ENCODE measurements around the gene LINC00305. TPM values are rescaled to one million over a fixed set of nuclear protein-coding genes. Genes with fewer than 3 reads are reported as not detected.

The LINC00305 gene
- total and polyA plus RNA-seq, 2 of the 8 experiments (the other 6 are each of a cell fraction or from before 2014, with no cell fraction given): not detected

- peaks cover 0 to 9% (median 2%) of the 10 kb centered on the region in 4 experiments; a peak in 3 of 7 replicates for H3K4me1 ChIP-seq (replicated peaks in 1 of 4; ENCODE audit: control insufficient read depth in 3 of 4, insufficient read depth in 4 of 4, low read length in 3 of 4)
- 92% methylated on average over 3 of the region's 3 CpGs; no CpG with 5 or more reads in 1 of the 2 experiments for WGBS, 2 experiments (ENCODE audit: extremely low coverage in 1 of 2, insufficient coverage in 1 of 2, insufficient read length in 1 of 2, insufficient replicate concordance in 2 of 2, low coverage in 1 of 2, low lambda C conversion rate in 2 of 2, missing lambda C conversion rate in 1 of 2)
- no peak overlapping the region for H3K18ac ChIP-seq (ENCODE audit: extremely low read depth, low read length)
- no peaks in the 10 kb centered on the region for H4K20me1 ChIP-seq (replicated peaks in 1 of 2; ENCODE audit: control insufficient read depth in 1 of 2, insufficient read depth in 2 of 2, low read length in 2 of 2)
- H2BK15ac ChIP-seq (ENCODE audit: low read length): no peak overlapping the region
- no peak overlapping the region for H2AFZ ChIP-seq (ENCODE audit: low read length)
- no peak overlapping the region for H3K56ac ChIP-seq (replicated peaks; ENCODE audit: insufficient read length, low read depth, low read length)
- no peak overlapping the region for H2BK12ac ChIP-seq (ENCODE audit: low read depth, low read length)
- H3K4ac ChIP-seq (replicated peaks; ENCODE audit: insufficient read length, low read depth, low read length): no peak overlapping the region
- no peak overlapping the region for H3K4me2 ChIP-seq (ENCODE audit: insufficient read depth in 1 of 2, low read depth in 2 of 2, low read length in 2 of 2)
- FAIRE-seq (no peak), DNase-seq (ENCODE audit: low read depth in 1 of 2, low spot score in 2 of 2) (no peak)
- H3K9me3 ChIP-seq (ENCODE audit: insufficient read depth in 2 of 2, low read depth in 1 of 2, low read length in 1 of 2): no peaks in the 10 kb centered on the region
- ChIA-PET POLR2A (ENCODE audit: partially characterized antibody) (no interaction called here), CTCF (ENCODE audit: partially characterized antibody) (no interaction called here)
- H3K23ac ChIP-seq (ENCODE audit: insufficient read length): no peak overlapping the region
- H3K23me2 ChIP-seq (ENCODE audit: low read depth, low read length): no peaks in the 10 kb centered on the region
- no peak overlapping the region for H3K4me3 ChIP-seq (ENCODE audit: extremely low read depth in 1 of 4, insufficient read depth in 2 of 4, low read depth in 3 of 4, low read length in 4 of 4)
- no peak overlapping the region for H2BK5ac ChIP-seq (ENCODE audit: low read depth, low read length)
- no peak for TF ChIP-seq RBBP5 (IDR thresholded peaks at IDR 0.05; ENCODE audit: borderline replicate concordance, low read depth, low read length)
- no peak for TF ChIP-seq CHD1 (IDR thresholded peaks at IDR 0.05; ENCODE audit: low read depth, low read length)
- TF ChIP-seq TAF7 (optimal IDR thresholded peaks at IDR 0.05; ENCODE audit: borderline replicate concordance, low read depth, low read length): no peak
- TF ChIP-seq SP1 (IDR thresholded peaks at IDR 0.05; ENCODE audit: low read depth, low read length): no peak
- TF ChIP-seq PHF8 (conservative IDR thresholded peaks at IDR 0.05; ENCODE audit: low read depth, low read length): no peak
- no peak for TF ChIP-seq EP300 (IDR thresholded peaks at IDR 0.05; ENCODE audit: borderline replicate concordance in 1 of 2, low read depth in 2 of 2, low read length in 2 of 2)
- no peak for TF ChIP-seq BRCA1 (IDR thresholded peaks at IDR 0.05; ENCODE audit: low read depth, low read length)
- TF ChIP-seq SP2 (IDR thresholded peaks at IDR 0.05; ENCODE audit: low read length): no peak
- TF ChIP-seq SUZ12 (IDR thresholded peaks at IDR 0.05; ENCODE audit: low read length): no peak
- TF ChIP-seq RNF2 (IDR thresholded peaks at IDR 0.05; ENCODE audit: borderline replicate concordance, low read depth, low read length, missing control alignments, poor library complexity, severe bottlenecking): no peak
- TF ChIP-seq BACH1 (IDR thresholded peaks at IDR 0.05; ENCODE audit: low read length): no peak
- TF ChIP-seq HDAC6 (IDR thresholded peaks at IDR 0.05; ENCODE audit: low read depth, low read length): no peak
- TF ChIP-seq KDM5A (IDR thresholded peaks at IDR 0.05; ENCODE audit: low read length): no peak
- no peak for TF ChIP-seq CHD2 (IDR thresholded peaks at IDR 0.05; ENCODE audit: low read length)
- TF ChIP-seq TBP (IDR thresholded peaks at IDR 0.05; ENCODE audit: low read depth, low read length): no peak
- TF ChIP-seq POLR2A (IDR thresholded peaks at IDR 0.05; ENCODE audit: control extremely low read depth in 1 of 2, low read depth in 2 of 2, low read length in 2 of 2): no peak
- H2BK20ac ChIP-seq (ENCODE audit: low read length): no peak overlapping the region
- H3K36me3 ChIP-seq (ENCODE audit: control insufficient read depth in 2 of 4, insufficient read depth in 4 of 4, low read length in 3 of 4): no peaks in the 10 kb centered on the region
- H3K27me3 ChIP-seq (replicated peaks in 1 of 4; ENCODE audit: control insufficient read depth in 3 of 4, extremely low read depth in 1 of 4, insufficient read depth in 3 of 4, low read length in 3 of 4): no peaks in the 10 kb centered on the region
- H2AK5ac ChIP-seq (ENCODE audit: low read depth, low read length): no peak overlapping the region
- no peak overlapping the region for H3K27ac ChIP-seq (ENCODE audit: low read depth, low read length)
- H3K9ac ChIP-seq (replicated peaks in 1 of 4; ENCODE audit: extremely low read depth in 1 of 4, low read depth in 3 of 4, low read length in 3 of 4): no peak overlapping the region
- no peaks in the 10 kb centered on the region for H3K79me2 ChIP-seq (ENCODE audit: control insufficient read depth in 1 of 2, insufficient read depth in 2 of 2, low read length in 2 of 2)
- no peak overlapping the region for H4K8ac ChIP-seq (ENCODE audit: extremely low read depth, insufficient read depth, low read length)
- H3K14ac ChIP-seq (ENCODE audit: insufficient read length): no peak overlapping the region
- H4K5ac ChIP-seq (ENCODE audit: insufficient read length, low read depth, low read length): no peak overlapping the region
- no peak overlapping the region for H2BK120ac ChIP-seq (replicated peaks; ENCODE audit: low read depth, low read length)
- no peaks in the 10 kb centered on the region for H3K79me1 ChIP-seq (ENCODE audit: low read depth, low read length)
- no peak overlapping the region for H4K91ac ChIP-seq (replicated peaks; ENCODE audit: insufficient read length, low read length)
These were observed 30.5 kb downstream of the LINC00305 start for GRCh38 chr18:64118406-64118805.
